GM18867 (cell line): Measurements from ENCODE around the gene LGSN.
A peak's percentile ranks its signal among the peaks of the same experiment; 100 is the strongest.
"Not testable (repeated sequence)": the region's sequence is repeated elsewhere in the genome, so short reads cannot be mapped to it uniquely, and the experiment has no call there.

Source experiments
- ATAC-seq: cut with Tn5 transposase; IDR thresholded peaks from one replicate; pipeline ENCODE4 v1.9.1; 2021; ENCODE audit warnings: mild to moderate bottlenecking, moderate library complexity; ENCODE audit not compliant: unreplicated experiment

Gene LGSN

DNA sequence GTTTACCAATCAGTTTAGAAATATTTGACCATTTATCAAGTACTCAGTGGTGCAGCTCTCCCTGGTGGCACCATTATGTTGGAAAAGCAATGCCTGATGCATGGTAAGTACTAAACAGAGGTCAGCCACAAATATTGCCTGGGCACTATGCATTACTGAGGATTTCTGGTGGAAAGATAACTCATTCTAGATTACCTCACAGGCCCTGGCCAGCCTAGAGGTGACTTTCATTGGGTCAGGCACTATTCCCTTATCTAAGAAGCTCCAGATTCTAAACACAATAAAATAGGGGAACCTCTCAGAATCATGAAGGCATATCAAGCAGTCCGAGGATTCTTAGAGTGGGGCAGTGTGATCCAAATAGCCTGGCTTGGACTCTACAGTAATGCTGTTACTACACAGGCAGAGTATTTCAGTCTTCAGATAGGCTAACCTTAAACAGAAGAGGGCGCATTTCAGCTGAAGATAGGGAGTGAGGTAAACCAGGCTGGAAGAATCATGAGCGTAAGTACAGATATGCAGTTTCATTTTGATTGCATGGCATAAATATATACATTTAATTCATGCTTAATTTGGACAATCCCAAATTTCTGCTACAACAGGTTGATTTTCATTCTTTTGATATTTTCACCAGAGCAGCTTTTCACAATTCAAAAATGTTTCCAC, 12.1 kb downstream of the LGSN start:
- peak; percentile 96 for ATAC-seq

DNA sequence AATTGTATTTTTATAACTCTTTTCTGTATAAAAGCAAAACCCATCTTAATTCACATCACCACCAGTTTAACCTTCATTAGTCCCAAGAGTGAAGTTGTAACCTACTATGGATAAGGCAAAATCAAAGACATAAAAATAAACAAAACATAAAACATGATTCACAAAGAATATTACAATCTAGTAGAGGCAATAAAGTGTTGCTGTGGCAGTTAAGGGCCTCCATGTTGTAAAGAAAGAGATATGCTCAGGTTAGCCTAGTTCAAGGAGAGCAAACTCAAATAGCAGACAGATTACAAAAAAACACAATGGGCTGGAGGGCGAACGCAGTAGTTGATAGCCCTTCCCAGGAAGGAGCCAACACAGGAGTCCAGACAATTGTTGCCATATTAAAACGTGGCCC, 13.4 kb downstream of the LGSN start:
- ATAC-seq = no peak

- ATAC-seq = no peak
These were observed 14.5 kb downstream of the LGSN start for GRCh38 chr6:63305277-63305676.

DNA sequence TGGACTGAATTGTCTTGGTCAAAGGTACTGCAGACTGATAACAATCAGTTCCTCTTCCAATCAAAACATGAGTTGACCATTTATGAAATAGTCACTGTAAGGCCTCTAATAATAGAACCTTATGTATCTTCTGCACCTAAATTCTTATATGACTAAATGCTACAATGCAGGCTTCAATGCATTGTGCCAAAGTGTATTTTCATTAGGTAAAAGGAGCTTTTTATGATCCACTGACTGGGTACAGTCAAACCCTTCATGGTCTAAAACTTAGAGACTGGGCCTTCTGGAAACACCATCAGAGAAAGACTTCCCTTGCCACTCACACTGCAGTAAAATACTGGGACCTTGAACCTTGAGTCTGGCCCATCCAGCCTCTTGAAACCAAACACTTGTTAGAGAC, 16.3 kb downstream of the LGSN start:
- ATAC-seq = no peak

DNA sequence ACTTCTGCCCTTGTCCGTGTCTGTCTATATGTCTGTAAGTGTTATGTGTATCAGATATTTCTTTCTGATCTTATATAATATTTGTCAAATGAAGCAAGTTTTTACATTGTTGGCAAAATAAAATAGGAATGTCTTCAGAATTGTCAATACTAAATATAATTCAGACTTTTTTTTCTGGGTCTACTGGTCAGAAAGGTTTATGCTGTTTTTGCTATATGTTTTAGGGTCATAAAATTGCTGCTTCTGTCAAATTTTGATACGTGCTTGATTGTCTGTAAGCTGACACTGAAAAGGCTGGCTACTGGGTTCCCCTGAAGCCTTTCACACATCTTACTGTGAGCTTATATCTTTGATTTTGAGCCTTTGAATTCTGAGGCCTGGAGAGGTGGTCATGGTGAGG, 20.1 kb downstream of the LGSN start:
- ATAC-seq = no peak

DNA sequence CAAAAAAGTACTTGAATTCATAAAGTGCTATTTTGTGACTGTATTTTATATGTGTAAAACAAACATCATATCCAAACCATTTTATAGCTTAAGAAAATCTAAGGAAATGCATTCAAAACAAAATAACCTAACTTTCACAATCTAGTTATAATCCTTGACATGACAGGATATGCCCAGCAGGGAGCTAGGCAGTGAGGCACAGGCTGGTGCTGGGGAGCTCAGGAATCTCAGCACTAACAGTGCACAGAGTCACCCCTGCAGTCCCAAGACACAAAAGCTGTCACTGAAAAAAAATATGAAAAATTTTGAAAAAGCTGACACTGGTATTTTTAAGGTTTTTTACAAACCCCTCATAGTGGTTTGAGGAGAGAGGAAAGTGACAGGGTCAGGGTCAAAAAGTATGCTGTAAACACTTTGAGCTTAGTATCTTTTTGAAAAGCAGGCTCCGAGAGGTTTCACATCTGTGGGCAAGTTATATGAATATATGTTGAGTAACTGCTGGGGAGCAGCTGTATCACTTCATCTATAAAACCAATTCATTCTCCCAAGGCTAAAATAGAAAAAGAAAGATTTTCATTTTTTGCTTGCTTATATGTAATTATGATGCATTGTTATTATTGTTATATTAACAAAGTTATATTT, 24.1 kb downstream of the LGSN start:
- ATAC-seq = no peak

- ATAC-seq = no peak
These were observed 29.2 kb downstream of the LGSN start for GRCh38 chr6:63290492-63291058.

DNA sequence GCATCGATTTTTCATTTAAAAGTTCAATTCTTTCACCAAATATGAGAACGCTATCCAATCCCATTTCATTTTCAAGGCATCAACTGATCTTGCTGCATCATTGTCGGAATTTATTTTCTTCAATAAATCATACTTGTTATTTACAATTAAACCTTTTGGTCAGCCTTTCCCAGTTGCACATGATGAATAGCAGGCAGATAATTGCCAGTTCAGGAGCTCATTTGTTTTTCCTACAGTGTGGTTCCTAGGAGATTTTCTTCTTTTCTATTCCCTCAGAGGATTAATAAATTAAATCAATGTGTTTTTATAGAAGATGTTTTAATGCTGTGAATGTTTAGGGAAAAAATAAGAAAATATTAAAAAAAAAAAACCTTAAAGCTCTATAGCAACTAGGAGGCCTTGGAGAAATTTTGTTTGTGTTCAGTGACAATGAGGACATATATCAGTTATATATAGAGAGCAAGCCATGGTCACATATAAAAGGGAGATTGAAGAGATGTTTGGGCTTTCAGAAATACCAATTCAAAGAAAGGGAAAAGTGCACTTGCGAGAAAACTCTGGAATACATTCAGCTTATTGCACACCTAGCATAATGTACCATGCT, 30.4 kb downstream of the LGSN start:
- no peak for ATAC-seq

GRCh38 chr6:63280639-63281180, 39.1 kb downstream of the LGSN start:
- no peak for ATAC-seq

DNA sequence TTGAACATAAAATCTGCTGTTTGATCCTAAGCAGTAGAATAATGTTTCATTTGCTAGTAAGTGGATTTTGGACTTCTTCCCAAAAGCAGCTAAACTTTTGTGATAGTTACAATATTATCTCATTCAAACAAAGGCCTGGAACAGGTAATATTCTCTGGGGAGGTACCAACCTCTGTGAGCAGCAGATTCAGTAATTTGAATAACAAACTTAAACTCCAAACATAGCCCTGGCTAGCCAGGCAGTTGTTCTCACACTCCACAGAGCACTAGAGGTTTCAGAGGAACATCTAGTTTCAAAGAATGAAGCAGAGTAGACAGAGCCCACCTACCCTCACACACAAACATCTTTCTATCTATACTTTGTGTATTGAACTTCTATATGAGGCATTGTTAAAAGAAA, 40.9 kb downstream of the LGSN start:
- no peak for ATAC-seq

GRCh38 chr6:63275953-63276352, 43.8 kb downstream of the LGSN start:
- no peak for ATAC-seq

DNA sequence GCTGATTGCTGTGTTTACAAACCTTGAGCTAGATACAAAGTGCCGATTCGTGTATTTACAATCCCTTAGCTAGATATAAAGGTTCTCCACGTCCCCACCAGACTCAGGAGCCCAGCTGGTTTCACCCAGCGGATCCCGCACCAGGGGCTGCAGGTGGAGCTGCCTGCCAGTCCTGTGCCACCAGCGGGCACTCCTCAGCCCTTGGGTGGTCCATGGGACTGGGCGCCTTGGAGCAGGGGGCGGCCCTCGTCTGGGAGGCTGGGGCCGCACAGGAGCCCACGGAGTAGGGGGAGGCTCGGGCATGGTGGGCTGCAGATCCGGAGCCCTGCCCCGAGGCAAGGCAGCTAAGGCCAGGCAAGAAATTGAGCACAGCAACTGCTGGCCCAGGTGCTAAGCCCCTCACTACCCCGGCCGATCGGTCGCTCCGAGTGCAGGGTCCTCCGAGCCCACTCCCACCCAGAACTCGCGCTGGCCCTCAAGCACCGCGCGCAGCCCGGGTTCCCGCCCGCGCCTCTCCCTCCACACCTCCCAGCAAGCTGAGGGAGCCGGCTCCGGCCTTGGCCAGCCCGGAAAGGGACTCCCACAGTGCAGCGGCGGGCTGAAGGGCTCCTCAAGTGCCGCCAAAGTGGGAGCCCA, 44.9 kb downstream of the LGSN start:
- ATAC-seq = not testable (repeated sequence)

GRCh38 chr6:63272397-63272796, 47.4 kb downstream of the LGSN start:
- ATAC-seq = no peak

DNA sequence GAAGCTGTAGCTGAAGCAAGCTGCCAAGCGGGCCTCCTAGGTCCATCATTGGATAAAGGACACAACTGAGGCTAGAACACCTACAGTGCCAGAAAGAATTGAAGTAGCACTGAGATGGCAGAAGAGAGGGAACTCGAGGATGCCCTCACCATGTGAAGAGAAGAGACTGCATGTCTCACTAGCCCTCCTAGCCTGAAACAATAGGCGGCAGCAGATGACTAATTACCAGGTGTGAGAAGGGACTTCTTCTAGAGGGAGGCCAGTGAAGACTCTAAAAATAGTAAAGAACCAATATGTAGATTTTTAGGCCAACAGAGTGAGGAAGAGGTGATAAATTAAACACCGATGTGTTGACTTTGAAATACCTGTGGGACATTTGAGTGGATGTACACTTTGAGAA, 50.3 kb downstream of the LGSN start:
- ATAC-seq = peak; percentile 75

GRCh38 chr6:63268574-63268973, 51.2 kb downstream of the LGSN start:
- ATAC-seq = peak; percentile 88

- no peak for ATAC-seq
These were observed 52.0 kb downstream of the LGSN start for GRCh38 chr6:63267828-63268227.

GRCh38 chr6:63267046-63267445, 52.7 kb downstream of the LGSN start:
- no peak for ATAC-seq

- ATAC-seq = no peak
These were observed 56.3 kb downstream of the LGSN start for GRCh38 chr6:63263444-63263843.

DNA sequence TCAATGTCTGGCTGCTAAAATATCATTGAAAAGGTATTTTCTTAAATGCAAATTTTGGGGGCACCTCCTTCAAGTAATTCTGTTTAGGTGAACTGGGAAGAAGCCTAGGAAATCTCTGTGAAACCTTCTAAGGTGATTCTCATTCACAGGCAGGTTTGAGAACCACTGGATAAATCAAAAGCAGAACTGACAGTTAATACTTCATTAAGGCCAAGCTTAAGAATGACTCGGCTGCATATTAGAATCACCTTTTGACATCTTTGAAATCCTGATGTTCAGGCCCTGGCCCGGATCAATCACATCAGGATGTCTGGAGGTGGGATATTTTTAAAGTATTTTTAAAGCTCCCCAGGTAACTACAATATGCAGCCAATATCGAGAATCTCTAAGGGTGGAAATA, 58.0 kb downstream of the LGSN start:
- ATAC-seq = no peak

DNA sequence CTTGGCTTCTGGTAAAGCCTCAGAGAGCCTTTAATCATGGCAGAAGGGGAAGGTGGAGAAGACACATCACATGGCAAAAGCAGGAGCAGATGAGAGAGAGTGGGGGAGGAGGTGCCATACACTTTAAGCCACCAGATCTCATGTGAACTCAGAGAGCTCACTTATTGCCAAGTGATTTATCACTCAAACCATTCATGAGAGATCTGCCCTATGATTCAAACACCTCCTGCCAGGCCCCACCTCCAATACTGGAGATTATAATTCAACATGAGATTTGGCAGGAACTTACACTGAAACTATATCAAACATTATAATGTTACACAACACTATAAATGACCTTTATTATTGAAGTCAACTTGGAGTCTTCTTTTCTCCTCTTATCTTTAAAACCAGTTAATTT, 60.6 kb downstream of the LGSN start:
- ATAC-seq = no peak

GRCh38 chr6:63249875-63250482, 69.8 kb downstream of the LGSN start:
- no peak for ATAC-seq
